HG03558 (cell line): Measurements from ENCODE around the gene SFXN5.
A peak's percentile ranks its signal among the peaks of the same experiment; 100 is the strongest.
"Not testable (repeated sequence)": the region's sequence is repeated elsewhere in the genome, so short reads cannot be mapped to it uniquely, and the experiment has no call there.

ENCODE experiments used
- ATAC-seq: cut with Tn5 transposase; IDR thresholded peaks from one replicate; pipeline ENCODE4 v1.9.1; 2021; ENCODE audit warnings: moderate number of reproducible peaks; ENCODE audit not compliant: unreplicated experiment; ENCODE audit errors: extremely low read depth

SFXN5 gene

GRCh38 chr2:72915907-72916742, 155.4 kb downstream of the SFXN5 start:
- peak; percentile 35 for ATAC-seq

- ATAC-seq: no peak
Measured at GRCh38 chr2:72915320-72915906, 156.1 kb downstream of the SFXN5 start.

- ATAC-seq: no peak
Measured at GRCh38 chr2:72914589-72915319, 156.8 kb downstream of the SFXN5 start.

GRCh38 chr2:72914206-72914559, 157.3 kb downstream of the SFXN5 start:
- no peak for ATAC-seq

GRCh38 chr2:72913486-72914205, 157.9 kb downstream of the SFXN5 start:
- no peak for ATAC-seq

- ATAC-seq: no peak
Measured at GRCh38 chr2:72911256-72911655, 160.3 kb downstream of the SFXN5 start.

GRCh38 chr2:72908741-72909140, 162.8 kb downstream of the SFXN5 start:
- no peak for ATAC-seq

GRCh38 chr2:72907369-72907768, 164.1 kb downstream of the SFXN5 start:
- ATAC-seq: not testable (repeated sequence)

GRCh38 chr2:72901426-72901825, 170.1 kb downstream of the SFXN5 start:
- no peak for ATAC-seq

GRCh38 chr2:72900191-72900825, 171.2 kb downstream of the SFXN5 start:
- ATAC-seq: no peak

- no peak for ATAC-seq
Measured at GRCh38 chr2:72898585-72898906, 173.0 kb downstream of the SFXN5 start.

GRCh38 chr2:72897785-72898584, 173.5 kb downstream of the SFXN5 start:
- ATAC-seq: no peak

- no peak for ATAC-seq
Measured at GRCh38 chr2:72896446-72896845, 175.1 kb downstream of the SFXN5 start.

- no peak for ATAC-seq
Measured at GRCh38 chr2:72895759-72896281, 175.7 kb downstream of the SFXN5 start.

GRCh38 chr2:72895154-72895553, 176.4 kb downstream of the SFXN5 start:
- ATAC-seq: no peak

GRCh38 chr2:72894514-72894913, 177.0 kb downstream of the SFXN5 start:
- no peak for ATAC-seq

GRCh38 chr2:72893594-72894319, 177.8 kb downstream of the SFXN5 start:
- ATAC-seq: peak; percentile 58

GRCh38 chr2:72892506-72893173, 178.9 kb downstream of the SFXN5 start:
- no peak for ATAC-seq
